Stimulated activated CD4-positive, alpha-beta T cell treated with anti-CD3 and anti-CD28 coated beads, Interleukin-12 subunit alpha, Interleukin-12 subunit beta, amount 100 ng/mL, for 4 hours (primary cell): ENCODE measurements around the gene LAGE3.
A peak's percentile ranks its signal among the peaks of the same experiment; 100 is the strongest.

ENCODE experiments used
- DNase-seq: peaks from one replicate; pipeline ENCODE4 v3.0.0-alpha.2; 2020

The LAGE3 gene

GRCh38 chrX:154478728-154479622 is at the start of gene LAGE3:
LAGE3 (minus strand) TSS chrX:154479281; CDS start chrX:154478915, 366 bp downstream.
- peak; percentile 91 for DNase-seq

GRCh38 chrX:154526901-154527675 is 48.0 kb upstream of the LAGE3 start:
- DNase-seq, result peak; percentile 51

- no peak for DNase-seq
Measured at GRCh38 chrX:154525606-154526490, 46.8 kb upstream of the LAGE3 start.

- DNase-seq, result no peak
Measured at GRCh38 chrX:154519389-154519788, 40.3 kb upstream of the LAGE3 start.

- no peak for DNase-seq
Measured at GRCh38 chrX:154517101-154517781, 38.2 kb upstream of the LAGE3 start.

GRCh38 chrX:154516656-154517100 is 37.6 kb upstream of the LAGE3 start:
- no peak for DNase-seq

- peak; percentile 90 for DNase-seq
Measured at GRCh38 chrX:154515966-154516655, 37.0 kb upstream of the LAGE3 start, which contains the start of gene FAM3A. FAM3A (minus strand) TSS chrX:154516232; CDS start chrX:154515772, 460 bp downstream.

GRCh38 chrX:154515090-154515965 is 36.2 kb upstream of the LAGE3 start:
- DNase-seq, result no peak

GRCh38 chrX:154513716-154514115 is 34.6 kb upstream of the LAGE3 start:
- DNase-seq, result no peak

GRCh38 chrX:154512879-154513553 is 33.9 kb upstream of the LAGE3 start:
- DNase-seq, result no peak

GRCh38 chrX:154511761-154512160 is 32.7 kb upstream of the LAGE3 start:
- DNase-seq, result no peak

- DNase-seq, result no peak
Measured at GRCh38 chrX:154509455-154509854, 30.4 kb upstream of the LAGE3 start.

- DNase-seq, result no peak
Measured at GRCh38 chrX:154508384-154508745, 29.3 kb upstream of the LAGE3 start.

GRCh38 chrX:154507673-154508383 is 28.7 kb upstream of the LAGE3 start:
- no peak for DNase-seq

- DNase-seq, result no peak
Measured at GRCh38 chrX:154506483-154507332, 27.6 kb upstream of the LAGE3 start.

GRCh38 chrX:154505734-154506133 is 26.7 kb upstream of the LAGE3 start:
- DNase-seq, result no peak

GRCh38 chrX:154502989-154503388 is 23.9 kb upstream of the LAGE3 start:
- no peak for DNase-seq

GRCh38 chrX:154502098-154502497 is 23.0 kb upstream of the LAGE3 start:
- no peak for DNase-seq
